ENCODE data around the gene KRTAP4-2.
"Not testable (repeated sequence)": the region's sequence is repeated elsewhere in the genome, so short reads cannot be mapped to it uniquely, and the experiment has no call there.

DNA sequence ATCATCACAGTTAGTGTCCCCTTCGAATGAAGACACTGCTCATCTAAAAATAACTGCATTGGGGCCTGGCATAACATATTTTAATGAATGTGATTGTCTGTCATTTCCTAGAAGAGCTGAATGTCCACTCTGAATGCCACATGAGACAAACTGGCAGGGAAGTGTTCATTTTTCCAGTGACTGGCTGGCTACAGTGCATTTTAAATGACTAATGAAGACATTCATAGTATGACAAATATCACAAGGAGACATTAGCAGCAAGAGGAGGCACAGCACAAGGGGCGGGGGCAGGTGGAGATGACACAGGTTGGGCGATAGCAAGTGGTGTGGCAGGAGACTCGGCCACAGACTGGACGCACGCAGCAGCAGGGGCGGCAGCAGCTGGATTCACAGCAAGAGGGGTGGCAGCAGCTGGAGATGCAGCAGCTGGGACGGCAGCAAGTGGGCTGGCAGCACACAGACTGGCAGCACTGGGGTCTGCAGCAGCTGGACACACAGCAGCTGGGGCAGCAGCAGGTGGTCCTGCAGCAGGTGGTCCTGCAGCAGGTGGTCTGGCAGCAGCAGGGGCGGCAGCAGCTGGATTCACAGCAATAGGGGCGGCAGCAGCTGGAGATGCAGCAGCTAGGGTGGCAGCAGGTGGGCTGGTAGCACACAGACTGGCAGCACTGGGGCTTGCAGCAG, 28.9 kb downstream of the KRTAP4-2 start:
- TF ChIP-seq, protein P1, sequence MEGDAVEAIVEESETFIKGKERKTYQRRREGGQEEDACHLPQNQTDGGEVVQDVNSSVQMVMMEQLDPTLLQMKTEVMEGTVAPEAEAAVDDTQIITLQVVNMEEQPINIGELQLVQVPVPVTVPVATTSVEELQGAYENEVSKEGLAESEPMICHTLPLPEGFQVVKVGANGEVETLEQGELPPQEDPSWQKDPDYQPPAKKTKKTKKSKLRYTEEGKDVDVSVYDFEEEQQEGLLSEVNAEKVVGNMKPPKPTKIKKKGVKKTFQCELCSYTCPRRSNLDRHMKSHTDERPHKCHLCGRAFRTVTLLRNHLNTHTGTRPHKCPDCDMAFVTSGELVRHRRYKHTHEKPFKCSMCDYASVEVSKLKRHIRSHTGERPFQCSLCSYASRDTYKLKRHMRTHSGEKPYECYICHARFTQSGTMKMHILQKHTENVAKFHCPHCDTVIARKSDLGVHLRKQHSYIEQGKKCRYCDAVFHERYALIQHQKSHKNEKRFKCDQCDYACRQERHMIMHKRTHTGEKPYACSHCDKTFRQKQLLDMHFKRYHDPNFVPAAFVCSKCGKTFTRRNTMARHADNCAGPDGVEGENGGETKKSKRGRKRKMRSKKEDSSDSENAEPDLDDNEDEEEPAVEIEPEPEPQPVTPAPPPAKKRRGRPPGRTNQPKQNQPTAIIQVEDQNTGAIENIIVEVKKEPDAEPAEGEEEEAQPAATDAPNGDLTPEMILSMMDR (IDR thresholded peaks at IDR 0.05): not testable (repeated sequence)
- TF ChIP-seq POLR2A (IDR thresholded peaks at IDR 0.05): not testable (repeated sequence)
